ELR (cell line): ENCODE data around the gene ASB18.
"Not testable (repeated sequence)": the region's sequence is repeated elsewhere in the genome, so short reads cannot be mapped to it uniquely, and the experiment has no call there.

Experiments
- DNase-seq: peaks from one replicate; pipeline ENCODE4 v3.0.0-alpha.2; 2015; ENCODE audit warnings: low read depth

ASB18 gene

DNA sequence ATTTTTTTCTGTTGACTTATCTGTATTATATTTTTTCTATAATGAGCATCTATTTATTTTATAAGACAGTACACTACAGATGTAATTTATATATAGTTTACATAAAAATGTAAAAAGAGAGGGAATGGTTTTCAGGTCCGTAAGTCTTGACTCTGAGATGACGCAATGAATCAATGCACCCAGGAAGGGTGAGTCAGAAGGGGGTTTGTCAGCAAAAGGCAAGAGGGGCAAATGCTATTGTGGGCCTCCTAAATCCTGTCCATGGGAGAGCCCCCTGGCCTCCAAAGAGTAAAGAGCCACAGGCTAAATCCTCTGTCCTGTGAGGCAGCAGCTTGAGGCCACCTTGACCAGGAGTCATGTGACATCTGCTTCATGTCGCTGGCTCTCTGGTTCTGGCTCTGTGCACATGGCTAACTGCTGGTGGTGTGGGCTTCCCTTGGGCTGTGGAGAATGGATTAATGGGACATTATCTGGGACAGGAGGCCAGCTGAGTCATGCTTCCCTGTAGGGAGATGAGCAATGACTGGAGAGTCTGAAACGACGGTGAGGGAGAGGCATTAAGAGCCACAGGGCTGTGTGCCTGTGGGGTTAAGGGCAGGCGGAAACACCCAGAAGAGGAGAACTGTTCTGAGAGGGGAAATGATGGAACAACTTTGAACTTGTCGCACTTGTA, 22.8 kb upstream of the ASB18 start:
- peak; percentile 42 for DNase-seq

DNA sequence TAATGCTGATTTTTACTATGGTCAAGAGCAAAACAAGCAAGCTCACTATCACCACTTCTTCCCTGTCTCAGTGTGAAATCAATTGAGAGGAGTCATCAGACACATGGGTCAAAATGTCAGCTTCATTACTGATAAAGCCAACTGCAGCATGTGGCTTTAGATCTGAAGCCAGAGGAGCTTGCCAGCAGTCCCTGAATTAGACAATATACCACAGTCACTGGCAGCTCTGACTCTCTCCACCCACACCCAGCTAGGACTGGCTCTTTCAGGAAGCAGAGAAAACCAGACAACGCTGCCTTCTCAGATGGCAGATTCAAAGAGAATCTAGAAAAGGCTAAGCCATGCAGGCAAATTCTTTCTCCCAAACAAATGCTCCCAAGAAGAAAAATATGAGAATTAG, 20.0 kb upstream of the ASB18 start:
- no peak for DNase-seq

GRCh38 chr2:236282406-236282805, 18.2 kb upstream of the ASB18 start:
- no peak for DNase-seq

DNA sequence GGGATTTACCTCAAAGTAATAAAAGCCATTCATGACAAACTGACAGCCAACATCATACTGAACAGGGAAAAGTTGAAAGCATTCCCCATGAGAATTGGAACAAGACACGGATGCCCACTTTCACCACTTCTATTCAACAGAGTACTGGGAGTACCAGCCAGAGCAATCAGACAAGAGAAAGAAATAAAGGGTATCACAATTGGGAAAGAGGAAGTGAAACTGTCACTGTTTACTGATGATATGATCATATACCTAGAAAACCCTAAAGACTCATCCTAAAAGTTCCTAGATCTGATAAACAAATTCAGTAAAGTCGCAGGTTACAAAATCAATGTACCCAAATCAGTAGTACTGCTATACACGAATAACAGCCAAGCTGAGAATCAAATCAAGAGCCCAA, 17.2 kb upstream of the ASB18 start:
- no peak for DNase-seq

- no peak for DNase-seq
These were observed 8.9 kb upstream of the ASB18 start for GRCh38 chr2:236273126-236273525.

DNA sequence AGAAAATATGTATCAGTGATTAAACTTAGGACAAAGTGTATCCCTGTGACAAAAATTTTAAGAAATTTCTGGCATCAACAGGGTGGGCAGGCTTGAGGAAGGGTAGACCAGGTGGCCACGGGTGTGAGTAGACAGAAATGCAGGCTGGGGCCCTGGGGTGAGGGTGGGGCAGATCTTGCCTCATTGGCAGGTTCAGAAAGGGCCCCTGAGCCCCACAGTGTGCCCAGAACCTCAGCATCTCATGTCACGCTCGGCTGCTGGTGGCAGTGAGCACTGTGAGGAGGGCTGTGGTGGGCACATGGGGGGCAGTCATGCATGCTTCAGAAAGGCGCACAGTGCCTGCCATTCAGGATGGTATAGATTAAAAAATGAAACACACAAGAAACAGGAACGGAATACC, 7.6 kb upstream of the ASB18 start:
- DNase-seq: no peak

- DNase-seq: not testable (repeated sequence)
These were observed 5.7 kb upstream of the ASB18 start for GRCh38 chr2:236269876-236270275.

DNA sequence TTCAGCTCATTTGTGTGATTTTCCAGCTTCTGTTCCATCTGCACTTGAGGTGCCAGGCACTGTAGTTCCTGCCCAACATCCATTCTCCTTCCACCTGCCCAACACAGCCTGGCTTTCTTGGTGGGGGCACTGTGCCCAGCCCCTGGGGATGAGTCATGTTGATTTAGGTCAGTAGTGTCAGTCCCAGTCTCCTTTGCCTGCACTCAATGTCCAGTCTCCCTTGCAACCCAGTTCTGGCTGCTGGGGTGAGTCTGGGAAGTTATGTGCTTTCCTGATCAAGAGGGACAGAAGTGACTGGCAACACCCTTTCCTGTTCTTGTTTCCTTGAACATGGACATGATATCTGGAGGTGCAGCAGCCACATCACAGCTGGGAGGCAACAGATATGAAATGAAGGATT, 1.5 kb upstream of the ASB18 start:
- DNase-seq: no peak

- DNase-seq: no peak
These were observed 2.0 kb downstream of the ASB18 start for GRCh38 chr2:236262238-236262637.

DNA sequence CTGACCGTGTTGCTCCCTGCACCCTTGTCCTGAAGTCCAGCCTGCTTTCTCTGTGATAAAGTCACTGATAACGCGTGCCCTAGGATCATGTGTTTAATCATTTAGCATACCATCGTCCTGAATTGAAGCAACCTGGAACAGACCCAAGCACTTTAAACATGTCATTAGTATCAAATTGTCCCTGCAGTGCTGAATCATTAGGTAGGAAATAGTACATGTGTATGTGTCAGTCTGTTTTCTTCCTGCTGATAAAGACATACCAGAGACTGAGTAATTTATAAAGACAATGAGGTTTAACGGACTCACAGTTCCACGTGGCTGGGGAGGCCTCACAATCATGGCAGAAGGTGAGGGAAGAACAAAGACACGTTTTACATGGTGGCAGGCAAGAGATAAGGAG, 2.8 kb downstream of the ASB18 start:
- DNase-seq: no peak

GRCh38 chr2:236259371-236259770, 4.8 kb downstream of the ASB18 start:
- DNase-seq: no peak

GRCh38 chr2:236257575-236257974, 6.6 kb downstream of the ASB18 start:
- no peak for DNase-seq

- DNase-seq: no peak
These were observed 7.1 kb downstream of the ASB18 start for GRCh38 chr2:236257136-236257535.

DNA sequence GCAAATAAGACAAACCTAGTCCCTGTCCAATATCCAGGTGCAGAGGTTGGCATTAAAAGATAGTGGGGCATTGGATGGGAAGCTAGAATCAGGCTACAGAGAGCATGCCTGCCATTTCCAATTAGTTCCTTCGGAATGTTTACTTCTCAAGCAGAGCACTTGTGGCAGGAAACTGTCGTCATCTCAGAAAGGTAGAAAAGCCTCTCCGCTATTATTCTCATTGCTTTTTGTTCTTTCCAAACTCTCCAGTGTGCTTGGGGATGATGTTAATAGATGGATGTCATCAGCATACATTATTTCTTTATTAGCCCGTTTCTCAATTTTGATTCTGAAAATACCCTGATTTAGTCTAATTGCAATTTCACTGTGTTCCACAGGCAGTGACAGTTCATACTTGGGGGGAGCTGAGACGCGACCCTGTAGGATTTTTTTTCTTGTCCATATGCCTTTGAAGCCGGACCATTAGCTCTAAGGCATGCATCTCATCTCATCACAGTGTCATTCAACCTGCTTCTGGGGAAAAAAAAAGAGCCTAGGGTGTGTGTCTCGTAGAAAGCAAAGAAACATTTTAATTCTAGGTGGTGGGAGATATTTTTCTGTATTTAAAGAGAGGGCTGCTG, 7.7 kb downstream of the ASB18 start:
- no peak for DNase-seq

GRCh38 chr2:236254674-236255073, 9.5 kb downstream of the ASB18 start:
- DNase-seq: no peak

DNA sequence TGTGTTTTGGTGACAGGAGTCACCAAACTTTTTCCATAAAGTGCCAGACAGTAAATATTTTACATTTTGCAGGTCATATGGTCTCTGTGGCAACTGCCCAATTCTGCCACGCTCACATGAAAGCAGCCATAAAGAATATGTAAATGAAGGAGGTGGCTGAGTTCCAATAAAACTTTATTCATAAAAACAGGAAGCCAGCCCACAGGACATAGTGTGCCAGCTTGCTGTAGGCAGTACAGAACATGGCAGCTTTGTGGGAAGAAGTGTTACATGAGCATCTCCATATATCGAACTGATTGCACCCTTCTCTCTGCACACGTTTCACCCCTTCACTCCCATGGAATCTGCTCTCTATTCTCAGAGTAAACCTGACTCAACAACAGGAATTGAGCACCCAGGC, 10.2 kb downstream of the ASB18 start:
- DNase-seq: no peak

- DNase-seq: no peak
These were observed 11.6 kb downstream of the ASB18 start for GRCh38 chr2:236252602-236253001.

- no peak for DNase-seq
These were observed 13.2 kb downstream of the ASB18 start for GRCh38 chr2:236250909-236251579.

DNA sequence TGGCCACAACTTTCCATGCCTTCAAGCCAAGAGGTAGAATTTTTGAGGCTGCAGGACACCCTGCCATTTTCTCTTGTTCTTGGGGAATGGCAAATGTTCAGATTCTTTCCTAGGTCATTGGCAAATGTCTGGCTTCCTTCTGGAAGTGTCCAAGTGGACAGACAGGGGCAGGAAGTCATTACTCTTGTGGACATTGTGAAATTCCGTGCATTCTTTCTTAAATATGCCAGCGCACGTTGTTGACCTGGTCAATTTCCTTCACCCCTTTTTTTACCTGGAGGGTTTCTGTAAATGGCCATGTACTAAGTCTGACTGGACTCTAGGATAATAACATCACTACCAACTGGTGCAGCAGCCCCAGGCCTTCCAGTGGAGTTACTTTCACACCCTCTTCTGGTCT, 13.9 kb downstream of the ASB18 start:
- DNase-seq: no peak

DNA sequence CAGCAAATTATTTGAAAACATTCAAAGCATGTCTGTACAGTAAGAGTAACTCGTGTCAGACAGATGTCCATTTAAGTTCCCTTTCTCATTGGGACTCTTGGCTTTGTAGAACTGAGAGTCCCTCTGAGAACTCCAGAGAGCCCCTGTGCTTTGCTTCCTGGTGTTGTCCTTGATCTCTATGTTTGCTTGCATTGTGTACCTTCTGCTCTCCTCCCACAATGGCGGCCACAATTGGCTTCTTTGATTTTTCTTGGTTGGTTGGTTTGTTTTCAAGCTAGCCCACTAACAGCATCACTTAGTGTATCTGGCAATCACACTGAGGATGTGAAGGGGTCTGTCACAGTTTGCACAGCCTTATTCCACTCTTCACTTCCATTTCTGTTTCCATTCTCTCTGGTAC, 15.1 kb downstream of the ASB18 start:
- no peak for DNase-seq

DNA sequence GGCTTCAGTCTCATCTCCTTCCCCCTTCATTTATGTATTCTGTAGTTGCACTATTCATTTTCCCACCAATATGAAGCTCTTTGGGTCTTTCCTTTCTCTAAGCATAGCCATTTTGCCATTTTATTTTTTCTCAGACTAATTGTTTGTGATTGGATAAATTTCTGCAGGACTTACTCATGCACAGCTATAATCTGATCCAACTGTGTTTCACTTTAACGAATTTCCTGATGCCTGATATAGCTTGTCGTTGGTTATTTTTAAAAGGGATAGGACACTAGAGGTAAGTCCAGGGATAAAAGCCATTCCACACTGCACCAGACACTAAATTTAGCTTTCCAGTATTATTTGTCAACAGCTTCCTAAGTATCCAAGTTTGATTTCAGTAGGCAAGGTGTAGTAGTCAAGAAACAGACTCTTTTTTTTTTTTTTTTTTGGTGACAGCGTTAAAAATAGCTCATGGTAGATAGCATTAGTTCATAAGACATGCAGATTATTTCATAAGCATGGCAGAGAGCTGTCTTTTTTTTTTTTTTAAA, 17.4 kb downstream of the ASB18 start:
- no peak for DNase-seq

DNA sequence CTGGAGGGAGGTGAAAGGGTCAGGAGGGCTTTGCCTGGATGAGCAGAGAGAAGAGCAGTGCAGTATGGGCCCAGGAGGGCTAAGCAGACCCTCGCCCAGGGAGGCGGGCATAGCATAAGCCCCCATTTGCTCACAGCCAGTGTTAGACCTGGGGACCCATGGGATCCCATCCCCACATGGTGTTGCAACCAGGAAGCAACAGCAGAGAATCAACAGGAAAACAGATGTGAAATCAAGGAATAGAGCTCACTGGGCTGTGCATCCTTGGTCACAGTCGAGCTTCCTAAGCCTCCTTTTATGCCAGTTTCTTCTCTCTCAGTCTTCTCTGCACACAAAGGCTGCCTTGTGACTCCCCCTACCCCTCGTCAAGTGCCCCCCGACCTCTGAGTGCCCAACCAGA, 19.9 kb downstream of the ASB18 start:
- DNase-seq: no peak

- no peak for DNase-seq
These were observed 22.1 kb downstream of the ASB18 start for GRCh38 chr2:236242057-236242495.
